Stimulated activated CD4-positive, alpha-beta T cell treated with anti-CD3 and anti-CD28 coated beads, Interleukin-2, amount 100 ng/mL, for 48 hours (primary cell): ENCODE measurements around the gene UBE2G1.

Source experiments
- DNase-seq, 2 donors: peaks; one replicate each; pipeline ENCODE4 v3.0.0-alpha.2; 2020

Gene UBE2G1

GRCh38 chr17:4333041-4333440 lies 33.4 kb downstream of the UBE2G1 start:
- no peak for DNase-seq

GRCh38 chr17:4332296-4332970 lies 34.0 kb downstream of the UBE2G1 start:
- DNase-seq = no peak

- no peak for DNase-seq
These were observed 34.9 kb downstream of the UBE2G1 start for GRCh38 chr17:4331614-4332013.

DNA sequence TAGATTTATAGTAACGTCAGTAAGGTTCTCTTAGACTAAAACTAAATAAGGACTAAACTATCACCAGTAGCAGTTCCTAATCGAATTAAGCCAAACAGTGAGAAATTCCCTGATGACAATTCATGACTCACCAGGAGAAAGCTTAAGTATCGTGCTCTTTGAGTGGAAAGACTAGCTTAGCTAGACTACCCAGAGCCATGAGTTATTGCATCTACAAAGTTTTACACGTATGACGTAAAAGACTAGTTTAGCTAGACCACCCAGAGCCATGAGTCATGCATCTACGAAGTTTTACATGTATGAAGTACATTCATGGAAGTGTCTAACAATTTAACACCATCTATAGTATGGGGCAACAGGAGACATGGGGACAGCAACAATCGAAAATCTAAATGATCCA lies 36.6 kb downstream of the UBE2G1 start:
- no peak for DNase-seq

- DNase-seq = no peak
These were observed 38.9 kb downstream of the UBE2G1 start for GRCh38 chr17:4327606-4328005.

DNA sequence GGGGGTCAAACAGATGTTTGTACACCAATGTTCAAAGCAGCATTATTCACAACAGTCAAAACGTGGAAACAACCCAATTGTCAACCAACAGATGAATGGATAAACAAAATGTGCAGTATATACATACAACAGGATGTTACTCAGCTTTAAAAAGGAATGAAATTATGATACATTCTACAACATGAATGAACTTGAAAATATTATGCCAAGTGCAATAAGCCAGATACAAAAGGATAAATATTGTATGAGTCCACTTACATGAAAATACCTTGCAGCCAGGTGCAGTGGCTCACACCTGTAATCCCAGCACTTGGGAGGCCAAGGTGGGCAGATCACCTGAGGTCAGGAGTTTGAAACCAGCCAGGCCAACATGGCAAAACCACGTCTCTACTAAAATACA lies 39.9 kb downstream of the UBE2G1 start:
- no peak for DNase-seq

GRCh38 chr17:4326112-4326511 lies 40.4 kb downstream of the UBE2G1 start:
- no peak for DNase-seq

- DNase-seq = no peak
These were observed 42.0 kb downstream of the UBE2G1 start for GRCh38 chr17:4324463-4324862.

DNA sequence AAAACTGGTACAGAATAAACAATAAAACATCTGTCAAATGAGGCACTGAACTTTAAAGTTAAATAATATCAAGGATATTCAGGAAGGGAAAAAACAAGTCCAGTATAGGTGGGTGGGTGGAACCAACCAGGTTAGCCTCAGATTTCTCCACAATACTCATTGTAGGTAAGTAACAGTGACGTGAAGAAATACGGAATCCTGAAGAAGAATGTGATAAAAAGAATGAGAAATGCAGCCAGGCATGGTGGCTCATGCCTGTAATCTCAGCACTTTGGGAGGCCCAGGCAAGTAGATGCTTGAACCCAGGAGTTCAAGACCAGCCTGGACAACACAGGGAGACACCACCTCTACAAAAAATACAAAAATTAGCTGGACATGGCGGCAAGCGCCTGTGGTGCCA lies 47.3 kb downstream of the UBE2G1 start:
- no peak for DNase-seq

- DNase-seq = no peak
These were observed 47.9 kb downstream of the UBE2G1 start for GRCh38 chr17:4318596-4318995.

DNA sequence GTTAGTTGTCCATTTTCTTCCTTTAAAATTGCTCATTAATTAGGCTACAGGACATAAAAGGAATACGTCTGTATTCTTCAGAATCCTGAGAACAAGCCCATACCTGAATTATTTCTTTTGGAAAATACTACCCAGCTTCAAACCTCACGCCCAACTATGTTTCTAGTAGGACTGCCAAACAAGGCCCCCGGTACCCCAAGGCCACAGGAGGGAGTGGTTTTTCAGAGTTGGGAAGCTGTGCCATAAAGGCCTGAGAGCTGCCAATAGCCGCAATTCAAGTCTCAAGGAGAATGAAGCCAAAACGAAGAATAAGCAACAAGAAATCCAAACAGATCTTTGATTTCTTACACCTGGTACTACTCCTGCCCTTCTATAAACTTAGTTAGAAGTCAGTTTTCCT lies 48.3 kb downstream of the UBE2G1 start:
- DNase-seq = no peak

DNA sequence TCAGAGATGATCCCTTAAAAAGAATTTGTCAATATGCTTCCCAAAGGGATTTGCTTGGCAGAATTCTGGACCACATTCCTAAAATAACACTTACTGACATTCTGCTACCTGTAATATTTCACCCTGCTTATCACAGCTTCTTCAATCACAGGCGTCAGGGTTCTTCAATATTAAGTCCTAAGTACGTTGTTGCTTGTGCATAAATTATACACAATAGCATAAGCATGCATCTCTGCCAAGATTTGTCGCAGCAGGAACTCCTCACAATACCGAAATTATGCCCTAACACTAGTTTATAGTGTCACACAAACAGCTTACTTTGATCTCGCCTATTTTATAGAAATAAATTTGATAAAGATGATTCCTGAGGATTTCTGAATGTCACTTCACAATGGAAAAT lies 48.9 kb downstream of the UBE2G1 start:
- no peak for DNase-seq

DNA sequence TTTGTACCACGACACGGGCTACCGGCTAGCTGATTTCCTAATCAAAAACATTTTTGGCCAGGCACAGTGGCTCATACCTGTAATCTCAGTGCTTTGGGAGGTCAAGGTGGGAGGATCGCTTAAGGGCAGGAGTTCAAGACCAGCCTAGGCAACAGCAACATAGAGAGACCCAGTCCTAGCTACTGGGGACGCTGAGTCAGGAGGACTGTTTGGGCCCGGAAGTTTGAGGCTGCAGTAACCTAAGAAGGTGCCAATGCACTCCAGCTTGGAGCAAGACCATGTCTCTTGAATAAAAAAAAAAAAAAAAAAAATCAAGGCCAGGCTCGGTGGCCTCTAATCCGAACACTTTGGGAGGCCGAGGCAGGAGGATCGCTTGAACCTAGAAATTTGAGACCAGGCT lies 49.8 kb downstream of the UBE2G1 start:
- DNase-seq = no peak

DNA sequence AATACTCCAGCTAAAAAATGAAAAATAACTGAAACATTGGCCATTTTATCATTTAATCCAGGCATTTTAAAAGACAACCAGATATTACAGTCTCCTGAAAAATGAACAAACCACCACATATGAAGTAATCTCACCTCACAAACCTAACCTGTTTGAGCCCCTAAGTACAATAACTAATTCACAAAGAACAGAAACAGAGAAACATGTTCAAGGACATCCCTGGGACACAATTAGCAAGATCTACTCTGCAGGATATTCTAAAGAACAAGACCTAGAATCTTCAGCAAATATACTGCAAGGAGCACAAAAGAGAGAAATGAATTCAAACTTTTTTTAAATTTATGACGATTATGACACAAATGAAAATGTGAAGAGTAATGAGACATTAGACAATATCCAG lies 51.9 kb downstream of the UBE2G1 start:
- DNase-seq = no peak

GRCh38 chr17:4314179-4314578 lies 52.3 kb downstream of the UBE2G1 start:
- DNase-seq = no peak

DNA sequence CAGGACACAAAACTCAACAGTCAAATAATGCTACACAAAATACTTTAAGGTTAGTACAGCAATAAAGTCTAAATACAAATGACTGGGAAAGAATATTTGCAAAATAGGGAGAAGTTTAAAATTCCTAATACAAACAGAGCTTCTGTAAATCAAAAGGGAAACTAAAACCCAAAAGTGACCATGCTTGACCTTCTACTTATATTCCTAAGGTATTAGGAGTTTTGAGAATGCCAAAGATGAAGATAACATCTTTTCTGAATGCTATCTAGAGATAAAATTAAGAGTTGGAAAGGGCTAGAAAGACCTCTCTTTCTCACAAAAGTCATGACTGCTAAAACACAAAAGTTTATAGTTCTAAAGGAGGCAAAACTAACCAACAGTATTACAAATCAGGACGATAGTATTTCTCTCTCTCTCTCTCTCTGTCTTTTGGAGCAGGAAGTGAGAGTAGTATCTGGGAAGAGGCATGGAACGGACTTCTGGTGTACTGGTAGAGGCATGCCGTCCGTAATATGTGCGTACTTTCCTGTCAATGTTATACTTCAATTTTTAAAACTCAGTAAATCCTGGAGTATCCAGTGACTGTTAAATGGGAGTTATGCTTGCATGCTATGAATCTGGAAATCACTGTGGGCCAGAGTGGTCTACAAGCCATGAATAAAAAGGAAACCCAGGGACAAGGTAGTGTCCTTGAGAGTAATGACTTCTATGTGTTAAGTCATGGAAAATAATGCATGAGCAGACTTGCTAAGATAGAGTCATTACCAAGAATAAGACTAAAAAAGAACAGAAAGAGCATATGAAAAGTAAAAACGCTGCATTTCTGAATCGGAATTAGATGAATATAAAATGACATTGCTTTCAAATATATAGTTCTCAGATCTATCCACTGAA lies 53.0 kb downstream of the UBE2G1 start:
- DNase-seq = no peak

DNA sequence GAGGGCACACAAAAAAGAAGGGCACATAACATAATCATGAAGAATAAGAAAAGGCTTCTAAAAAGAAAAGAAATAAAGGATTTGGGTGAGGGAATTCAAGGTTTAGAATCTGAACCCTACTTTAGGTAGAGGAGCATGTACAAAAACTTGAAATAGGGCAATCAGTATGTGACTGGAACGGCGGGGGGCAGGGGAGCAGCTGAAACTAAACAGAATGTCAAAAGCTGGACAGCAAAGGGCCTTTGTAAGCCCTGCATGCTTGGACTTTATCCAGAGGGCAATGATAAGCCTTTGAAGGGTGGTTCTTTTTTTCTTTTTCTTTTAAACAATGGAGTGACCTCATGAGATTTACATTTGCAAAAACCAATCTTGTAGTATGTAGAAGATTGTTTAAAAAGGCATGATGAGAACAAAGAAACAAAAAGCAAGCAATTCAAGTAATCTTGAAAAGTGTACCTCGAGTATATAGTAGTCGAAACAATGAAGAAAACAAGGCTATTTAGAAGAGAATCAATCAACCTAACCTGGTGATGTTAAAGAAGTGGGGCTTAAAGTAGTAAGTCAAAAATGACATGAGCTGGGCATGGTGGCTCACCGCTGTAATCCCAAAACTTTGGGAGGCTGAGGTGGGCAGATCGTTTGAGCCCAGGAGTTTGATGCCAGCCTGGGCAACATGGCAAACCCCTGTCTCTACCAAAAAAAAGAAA lies 56.0 kb downstream of the UBE2G1 start:
- DNase-seq = no peak

GRCh38 chr17:4309897-4310296 lies 56.6 kb downstream of the UBE2G1 start:
- DNase-seq = no peak

DNA sequence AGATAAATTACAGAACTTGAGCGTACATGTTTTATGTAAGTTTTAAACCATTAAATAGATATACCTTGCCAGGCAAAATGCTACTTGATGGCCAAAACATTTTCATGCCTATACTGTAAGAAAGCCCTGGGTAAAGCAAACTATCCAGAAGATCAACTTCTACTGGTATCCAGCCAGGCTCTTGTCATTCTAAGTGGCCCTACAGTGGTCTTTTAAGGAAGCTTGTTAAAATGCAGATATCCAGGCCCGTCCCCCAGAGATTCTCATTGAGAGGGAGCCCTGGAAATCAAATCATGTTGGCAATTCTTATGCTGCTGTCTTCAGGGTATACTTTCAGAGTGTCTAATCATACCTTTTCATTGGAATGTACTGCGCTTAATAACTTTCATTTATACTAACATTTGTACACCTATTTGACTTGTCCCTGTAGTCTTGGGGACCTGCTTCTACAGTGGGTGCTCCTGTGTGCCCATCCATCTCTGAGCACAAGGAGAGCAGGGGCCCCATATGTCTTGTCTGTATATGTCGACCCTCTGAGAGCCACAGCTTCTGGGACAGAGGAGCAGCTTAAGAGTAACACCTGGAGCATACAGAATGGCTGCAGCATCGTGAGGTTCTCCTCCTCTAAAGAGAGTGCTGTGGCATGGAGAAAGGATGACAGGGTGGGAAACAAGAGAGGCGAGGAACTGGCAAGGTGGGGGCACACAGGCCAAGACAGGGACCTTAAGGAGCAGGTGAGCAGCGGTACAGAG lies 59.1 kb downstream of the UBE2G1 start:
- no peak for DNase-seq

- no peak for DNase-seq
These were observed 61.3 kb downstream of the UBE2G1 start for GRCh38 chr17:4305224-4305623.

DNA sequence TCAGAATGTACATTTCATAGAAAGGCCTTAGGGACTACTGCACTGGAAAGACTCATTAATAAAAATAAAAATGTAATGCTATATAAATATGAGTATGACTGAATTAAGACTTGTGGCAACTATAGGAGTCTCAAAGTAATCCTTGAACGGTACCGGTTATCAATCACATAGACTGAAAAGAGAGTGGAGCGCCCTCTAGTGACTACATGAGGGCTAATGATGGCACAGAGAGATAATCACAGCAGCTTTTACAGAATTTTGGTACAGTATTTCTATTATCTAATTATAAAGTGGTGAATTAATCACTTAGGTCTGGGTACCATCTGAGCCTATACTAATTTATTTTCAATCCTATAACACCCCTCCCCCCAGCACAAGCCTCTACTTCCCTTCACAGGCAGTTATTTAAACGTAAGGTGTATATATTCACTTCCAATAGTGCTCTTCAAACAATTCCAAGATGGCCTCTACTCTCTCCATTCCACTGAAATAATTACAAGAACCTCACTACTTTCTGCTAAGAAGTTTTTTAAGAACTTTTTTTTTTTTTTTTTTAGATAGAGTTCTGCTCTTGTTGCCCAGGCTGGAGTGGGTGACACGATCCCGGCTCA lies 62.0 kb downstream of the UBE2G1 start:
- peak; percentile 57 to 58 for DNase-seq

DNA sequence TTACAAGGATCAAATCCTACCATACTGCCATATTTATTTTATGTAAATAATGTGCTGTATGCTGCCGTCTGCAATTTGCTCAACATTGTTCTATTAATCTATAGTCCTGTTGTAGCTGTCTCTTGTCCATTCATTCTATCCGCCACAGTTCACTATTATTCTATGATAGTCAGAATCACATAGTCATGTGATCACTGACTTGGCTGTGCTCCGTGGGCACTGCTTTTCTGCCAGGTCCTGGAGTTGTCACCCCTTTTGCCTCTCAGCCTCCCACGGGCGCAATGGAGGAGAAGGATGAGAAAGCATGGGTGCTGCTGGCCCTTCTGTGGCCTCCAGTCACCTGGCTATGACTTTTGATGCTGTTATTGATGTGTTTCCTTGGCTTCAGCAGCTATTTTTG lies 65.4 kb downstream of the UBE2G1 start:
- DNase-seq = no peak

DNA sequence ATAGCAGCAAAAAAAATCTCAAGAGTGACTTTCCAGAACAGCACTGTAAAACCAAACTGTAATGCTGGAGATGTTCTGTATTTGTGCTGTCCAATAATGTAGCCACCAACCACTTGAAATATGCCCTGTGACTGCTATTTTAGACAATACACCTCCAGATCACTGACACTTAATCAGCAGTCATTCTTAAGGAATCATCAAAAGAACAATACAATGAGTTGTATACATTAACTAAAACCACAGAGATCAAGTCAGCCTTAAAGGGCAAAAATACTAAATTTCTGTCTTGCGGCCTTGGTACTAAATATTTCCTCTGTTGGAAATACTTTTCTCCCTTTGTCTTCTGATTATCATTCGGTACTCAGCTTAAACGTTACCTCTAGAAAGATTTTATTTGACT lies 69.1 kb downstream of the UBE2G1 start:
- no peak for DNase-seq
